Middle frontal gyrus (tissue), 1 donor: Measurements from ENCODE around the gene PLEKHA1.

Experiments used
- DNase-seq: peaks from one replicate; pipeline ENCODE4 v3.0.0-alpha.2; 2015; ENCODE audit warnings: low spot score; ENCODE audit errors: extremely low spot score

Gene PLEKHA1

DNA sequence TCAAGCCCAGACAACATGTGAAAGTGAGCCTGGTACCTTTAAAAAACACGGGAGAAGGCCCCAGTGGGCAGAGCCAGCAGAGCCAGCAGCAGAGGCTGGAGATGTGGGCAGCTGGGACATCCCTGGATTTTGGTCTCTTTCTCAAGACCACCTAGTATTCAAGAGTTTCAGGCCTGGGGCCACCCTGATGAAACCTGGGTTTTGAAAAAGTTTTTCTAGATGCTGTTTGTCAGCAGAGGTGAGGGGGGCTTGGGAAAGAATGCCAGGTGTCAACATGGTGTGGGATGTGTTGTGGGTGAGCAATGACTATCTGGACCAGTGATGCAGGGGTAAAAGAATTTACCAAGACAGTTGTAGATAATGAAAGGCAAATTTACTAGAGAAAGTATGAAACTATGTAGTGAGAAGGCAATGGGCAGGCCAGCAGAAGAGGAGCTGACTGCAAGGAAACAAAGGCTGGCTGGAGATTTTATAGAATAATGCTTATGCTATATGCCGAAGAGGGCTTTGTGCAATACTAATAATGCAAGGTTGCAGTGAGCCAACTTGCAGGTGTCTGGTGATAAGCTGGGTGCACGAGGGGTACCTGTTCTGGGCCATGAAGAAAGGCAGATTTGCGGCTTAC, 28.1 kb upstream of the PLEKHA1 start:
- DNase-seq, result no peak

DNA sequence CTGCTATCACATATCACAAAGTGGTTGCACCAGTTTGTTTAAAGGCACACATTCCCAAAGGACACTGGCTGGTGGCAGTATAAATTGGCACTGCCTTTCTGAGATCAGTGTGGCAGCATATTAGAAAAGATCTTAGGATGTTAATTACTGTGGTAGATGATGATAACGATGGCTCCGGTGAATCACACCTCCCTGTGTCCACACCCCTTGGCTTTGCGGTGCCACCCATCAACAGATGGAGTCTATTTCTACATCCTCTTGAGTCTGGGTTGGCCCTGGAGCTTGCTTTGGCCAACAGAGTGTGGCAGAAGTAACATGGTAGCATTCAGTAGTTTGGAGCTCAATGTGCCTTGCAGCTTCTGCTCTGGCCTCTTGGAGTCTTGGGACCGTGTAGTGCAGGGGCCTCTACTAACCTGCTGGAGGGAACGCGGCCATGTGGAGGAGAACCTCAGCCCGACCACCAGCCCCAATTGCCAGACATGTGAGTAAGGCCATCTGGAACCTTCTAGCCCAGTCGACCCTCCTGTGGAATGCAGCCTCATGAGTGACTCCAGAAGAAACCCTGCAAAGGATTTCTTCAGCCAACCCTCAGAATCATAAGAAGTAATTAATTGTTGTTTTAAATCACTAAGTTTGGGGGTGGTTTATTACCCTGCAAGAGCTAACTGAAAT, 27.2 kb upstream of the PLEKHA1 start:
- no peak for DNase-seq

DNA sequence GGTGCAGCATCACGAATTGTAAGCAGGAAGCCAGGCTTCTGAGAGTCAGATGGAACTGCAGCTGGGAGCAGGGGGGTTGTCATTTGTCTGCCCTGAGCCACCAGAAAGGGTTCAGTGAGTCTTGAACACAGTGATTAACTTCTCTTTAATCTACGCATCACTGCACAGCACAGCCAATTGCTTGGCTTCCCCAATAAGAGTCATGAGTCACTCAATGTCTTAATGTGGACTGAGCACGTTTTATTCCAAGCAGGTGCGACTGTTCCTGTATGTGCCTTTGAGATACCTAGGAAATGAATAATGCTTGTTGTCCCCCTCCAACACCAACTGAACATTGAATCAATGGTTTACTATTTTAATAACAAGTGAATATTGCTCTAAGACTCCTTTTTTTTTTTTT, 26.0 kb upstream of the PLEKHA1 start:
- no peak for DNase-seq

- no peak for DNase-seq
These were observed 25.6 kb upstream of the PLEKHA1 start for GRCh38 chr10:122348935-122349361.

DNA sequence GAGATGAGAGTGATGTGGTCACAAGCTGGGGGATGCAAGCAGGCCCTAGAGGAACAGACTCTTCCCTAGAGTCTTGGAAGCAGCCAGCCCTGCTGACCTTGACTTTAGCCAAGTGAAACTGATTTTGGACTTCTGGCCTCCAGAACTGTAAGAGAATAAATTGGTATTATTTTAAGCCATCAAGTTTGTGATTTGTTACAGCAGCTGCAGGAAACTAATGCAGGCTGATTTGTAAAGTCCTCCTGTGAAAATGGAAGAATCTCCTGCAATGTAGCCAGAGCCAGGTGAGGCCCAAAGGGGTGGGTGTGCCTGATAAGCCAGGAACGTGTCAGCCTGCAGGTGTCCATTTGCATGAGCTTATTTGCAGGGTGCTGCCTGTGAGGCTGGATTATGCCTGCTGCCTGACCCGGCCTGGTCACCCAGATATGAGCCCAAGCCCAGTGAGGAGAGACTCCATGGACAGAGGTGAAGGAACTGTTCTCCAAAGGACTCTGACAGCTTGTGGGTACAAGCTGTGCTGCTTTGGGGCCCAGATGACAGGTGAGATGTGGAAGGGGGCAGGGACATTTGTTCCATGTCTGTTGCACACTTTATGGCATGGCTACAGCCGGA, 24.6 kb upstream of the PLEKHA1 start:
- DNase-seq, result no peak

DNA sequence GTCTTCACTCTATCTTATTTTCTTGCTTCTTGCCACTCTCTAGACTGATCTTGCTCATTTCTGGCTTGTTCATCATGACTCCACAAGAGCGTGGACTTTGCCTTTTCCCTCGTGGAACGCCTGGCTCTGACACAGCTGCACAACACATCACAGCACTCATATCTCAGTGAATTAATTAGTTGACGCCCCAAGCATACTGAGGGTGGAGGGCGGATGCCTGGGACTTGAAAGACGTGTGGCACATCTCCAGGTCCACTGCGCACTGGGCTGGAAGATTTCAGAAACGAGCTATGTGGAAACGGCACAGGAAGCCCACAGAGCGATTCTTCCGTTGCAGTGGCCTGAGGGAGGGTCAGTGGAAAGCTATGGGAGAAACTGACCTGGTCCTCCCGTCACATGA, 23.6 kb upstream of the PLEKHA1 start:
- DNase-seq, result no peak

GRCh38 chr10:122352817-122353525, 21.5 kb upstream of the PLEKHA1 start:
- DNase-seq, result no peak

DNA sequence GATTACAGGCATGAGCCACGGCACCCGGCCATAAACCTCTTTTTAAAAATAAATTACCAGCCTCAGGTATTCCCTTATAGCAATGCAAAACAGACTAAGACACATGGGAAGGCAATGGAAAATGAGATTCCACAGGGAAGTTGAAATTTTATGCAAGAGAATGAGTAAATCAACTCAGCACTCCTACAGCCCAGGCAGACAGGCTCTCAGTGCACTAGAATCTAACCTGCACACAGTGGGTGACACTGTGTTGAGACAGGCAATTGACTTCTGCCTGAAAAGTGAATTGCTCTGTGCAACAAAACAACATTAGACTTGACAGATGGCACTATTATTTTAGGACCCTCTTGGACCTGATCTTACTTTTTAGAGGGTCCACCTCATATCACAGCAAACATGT, 20.1 kb upstream of the PLEKHA1 start:
- DNase-seq, result no peak

GRCh38 chr10:122357685-122358084, 16.8 kb upstream of the PLEKHA1 start:
- DNase-seq, result no peak

GRCh38 chr10:122359621-122360020, 14.9 kb upstream of the PLEKHA1 start:
- no peak for DNase-seq

- DNase-seq, result no peak
These were observed 13.5 kb upstream of the PLEKHA1 start for GRCh38 chr10:122361046-122361445.

- DNase-seq, result no peak
These were observed 12.4 kb upstream of the PLEKHA1 start for GRCh38 chr10:122362031-122362592.

DNA sequence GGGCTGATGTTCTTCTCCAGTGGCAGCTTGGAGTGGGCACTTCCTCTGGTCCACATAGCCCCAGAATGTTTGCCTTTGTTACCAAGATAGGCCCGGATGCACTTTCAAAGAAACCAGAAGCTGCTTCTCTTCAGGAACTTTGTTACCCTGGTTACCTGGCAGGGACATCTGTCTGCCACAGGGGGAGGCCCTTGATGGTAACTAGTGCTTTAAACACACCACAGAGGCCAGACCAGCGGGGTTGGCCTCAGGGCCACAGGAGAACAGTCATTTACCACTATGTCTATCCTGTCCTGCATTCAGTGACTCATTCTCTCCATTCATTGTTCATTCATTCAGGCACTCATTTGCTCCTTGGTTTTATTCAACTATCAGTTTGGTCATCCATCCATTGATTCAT, 11.9 kb upstream of the PLEKHA1 start:
- DNase-seq, result no peak

GRCh38 chr10:122363311-122363710, 11.2 kb upstream of the PLEKHA1 start:
- DNase-seq, result no peak

GRCh38 chr10:122363722-122364463, 10.6 kb upstream of the PLEKHA1 start:
- no peak for DNase-seq

DNA sequence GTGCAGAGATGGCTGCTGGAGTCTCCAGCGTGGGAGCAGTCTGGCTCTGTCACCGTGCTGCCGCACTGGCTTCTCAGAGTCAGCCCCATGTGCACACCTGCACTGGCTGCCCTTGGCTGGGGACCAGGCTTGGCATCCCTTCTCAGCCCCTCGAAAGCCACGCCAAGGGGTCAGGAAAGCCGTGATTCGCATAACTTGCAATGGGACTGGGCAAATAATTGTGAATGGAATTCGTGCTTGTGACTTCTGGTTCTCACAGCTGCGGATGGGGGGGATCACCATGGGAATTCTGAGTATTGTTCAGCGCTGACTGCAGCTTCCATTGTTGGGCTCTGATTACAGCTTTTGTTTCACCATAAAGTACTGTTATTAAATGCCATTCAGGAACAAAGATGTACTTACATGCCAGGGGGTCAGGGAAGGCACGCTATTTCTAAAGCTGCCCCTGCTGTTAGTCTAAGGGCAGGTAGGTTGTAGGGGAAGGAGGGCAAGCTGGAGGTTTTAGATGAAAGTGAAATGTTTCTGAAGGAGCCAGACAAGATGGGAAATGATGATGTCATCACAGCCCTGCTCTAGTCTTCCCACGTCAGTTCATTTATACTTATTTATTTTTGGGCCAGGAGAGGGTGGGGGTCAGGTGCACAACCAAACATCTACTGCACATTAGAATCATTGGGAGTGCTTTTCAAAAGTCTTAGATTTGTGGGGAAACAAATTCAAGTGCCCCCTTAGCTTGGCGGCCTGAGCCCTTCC, 5.8 kb upstream of the PLEKHA1 start:
- DNase-seq, result no peak

- DNase-seq, result no peak
These were observed 1.4 kb upstream of the PLEKHA1 start for GRCh38 chr10:122373108-122373507.

- DNase-seq, result no peak
These were observed 787 bp upstream of the PLEKHA1 start for GRCh38 chr10:122373721-122374120.

- DNase-seq, result no peak
These were observed 561 bp downstream of the PLEKHA1 start for GRCh38 chr10:122374859-122375678.
